HUES64 (cell line): ENCODE results near the gene CFDP1.
A peak's percentile ranks its signal among the peaks of the same experiment; 100 is the strongest.

Experiments used
- H3K27ac ChIP-seq: 2 replicates; pipeline ENCODE4 v1.7.0; 2013; ENCODE audit warnings: low read depth, low read length, inconsistent platforms
- H3K27me3 ChIP-seq: 2 replicates; pipeline ENCODE4 v1.6.1; 2013; ENCODE audit warnings: mild to moderate bottlenecking, low read length; ENCODE audit not compliant: insufficient read depth
- H3K36me3 ChIP-seq: 2 replicates; pipeline ENCODE4 v1.6.1; 2013; ENCODE audit warnings: mild to moderate bottlenecking, low read length; ENCODE audit not compliant: insufficient read depth
- H3K4me1 ChIP-seq: 2 replicates; pipeline ENCODE4 v1.6.1; 2013; ENCODE audit warnings: mild to moderate bottlenecking, low read length, moderate library complexity; ENCODE audit not compliant: insufficient read depth
- H3K4me3 ChIP-seq: 2 replicates; pipeline ENCODE4 v1.5.1; 2013; ENCODE audit warnings: mild to moderate bottlenecking, low read length, moderate library complexity
- H3K9ac ChIP-seq: 2 replicates; pipeline ENCODE4 v1.6.1; 2013; ENCODE audit warnings: mild to moderate bottlenecking, low read depth, low read length
- H3K9me3 ChIP-seq: 2 replicates; pipeline ENCODE4 v1.6.1; 2013; ENCODE audit warnings: low read depth, low read length; ENCODE audit not compliant: insufficient read depth
- WGBS: fragments of 150-250, 120-280 bp; methylation state at CpG from one replicate; pipeline ENCODE4 v1.1.7; 2013; ENCODE audit warnings: missing lambda C conversion rate; 5-methylcytosine and 5-hydroxymethylcytosine counted together

Gene CFDP1

GRCh38 chr16:75252049-75252864 is 181.0 kb downstream of the CFDP1 start:
- 50% methylated on average over 24 of the region's 24 CpGs for WGBS
- H3K9me3 ChIP-seq: no peaks in the 10 kb centered on the region
- peak overlapping the region; percentile 46 for H3K4me3 ChIP-seq
- peaks cover 3% of the 10 kb centered on the region; the same call in 1 of the 2 replicates for H3K36me3 ChIP-seq
- H3K27me3 ChIP-seq: no peaks in the 10 kb centered on the region
- H3K4me1 ChIP-seq: peaks cover 67% of the 10 kb centered on the region
- peak overlapping the region; percentile 71 for H3K9ac ChIP-seq
- H3K27ac ChIP-seq: peak overlapping the region; percentile 99

- H3K36me3 ChIP-seq: peaks cover 3% of the 10 kb centered on the region; the same call in 1 of the 2 replicates
- peak within 1 kb of the TSS; percentile 80 for H3K4me3 ChIP-seq
- H3K9ac ChIP-seq: peak within 1 kb of the TSS; percentile 85
- no peaks in the 10 kb centered on the region for H3K27me3 ChIP-seq
- H3K4me1 ChIP-seq: peaks cover 63% of the 10 kb centered on the region
- peak within 1 kb of the TSS; percentile 99 for H3K27ac ChIP-seq
- no peaks in the 10 kb centered on the region for H3K9me3 ChIP-seq
- under 1% methylated on average over 81 of the region's 84 CpGs for WGBS
These were observed 181.8 kb downstream of the CFDP1 start, which contains the start of gene BCAR1 for GRCh38 chr16:75251280-75252048. Gene BCAR1 (minus strand): TSS chr16:75251624. CDS start chr16:75251482, 142 bp downstream.

GRCh38 chr16:75250809-75251279 is 182.5 kb downstream of the CFDP1 start:
- peak overlapping the region; percentile 85 for H3K27ac ChIP-seq
- peaks cover 3% of the 10 kb centered on the region; the same call in 1 of the 2 replicates for H3K36me3 ChIP-seq
- under 1% methylated on average over 59 of the region's 59 CpGs for WGBS
- H3K9me3 ChIP-seq: no peaks in the 10 kb centered on the region
- H3K4me1 ChIP-seq: peaks cover 63% of the 10 kb centered on the region
- H3K4me3 ChIP-seq: peak overlapping the region; percentile 80
- peak overlapping the region; percentile 85 for H3K9ac ChIP-seq
- no peaks in the 10 kb centered on the region for H3K27me3 ChIP-seq

GRCh38 chr16:75250089-75250808 is 183.1 kb downstream of the CFDP1 start:
- H3K9ac ChIP-seq: peak overlapping the region; percentile 85
- 15% methylated on average over 29 of the region's 29 CpGs for WGBS
- H3K27ac ChIP-seq: peak overlapping the region; percentile 85
- H3K4me3 ChIP-seq: peak overlapping the region; percentile 80
- H3K36me3 ChIP-seq: peaks cover 3% of the 10 kb centered on the region; the same call in 1 of the 2 replicates
- H3K4me1 ChIP-seq: peaks cover 67% of the 10 kb centered on the region
- no peaks in the 10 kb centered on the region for H3K9me3 ChIP-seq
- no peaks in the 10 kb centered on the region for H3K27me3 ChIP-seq

- WGBS: 68% methylated on average over 5 of the region's 5 CpGs
- H3K27me3 ChIP-seq: no peaks in the 10 kb centered on the region
- no peaks in the 10 kb centered on the region for H3K9me3 ChIP-seq
- H3K4me1 ChIP-seq: peaks cover 67% of the 10 kb centered on the region
- peaks cover 3% of the 10 kb centered on the region; the same call in 1 of the 2 replicates for H3K36me3 ChIP-seq
- H3K27ac ChIP-seq: peak overlapping the region; percentile 43; the same call in 1 of the 2 replicates
- peak overlapping the region; percentile 80 for H3K4me3 ChIP-seq
- H3K9ac ChIP-seq: no peak overlapping the region
These were observed 183.9 kb downstream of the CFDP1 start for GRCh38 chr16:75249441-75249840.

GRCh38 chr16:75248536-75249380 is 184.5 kb downstream of the CFDP1 start:
- H3K9ac ChIP-seq: no peak overlapping the region
- H3K27ac ChIP-seq: peak overlapping the region; percentile 43
- H3K36me3 ChIP-seq: peaks cover 3% of the 10 kb centered on the region; the same call in 1 of the 2 replicates
- whole genome bisulfite sequencing: 88% methylated on average over 17 of the region's 17 CpGs
- peak overlapping the region; percentile 80; the same call in 1 of the 2 replicates for H3K4me3 ChIP-seq
- H3K4me1 ChIP-seq: peaks cover 66% of the 10 kb centered on the region
- no peaks in the 10 kb centered on the region for H3K9me3 ChIP-seq
- no peaks in the 10 kb centered on the region for H3K27me3 ChIP-seq

GRCh38 chr16:75248142-75248535 is 185.2 kb downstream of the CFDP1 start:
- peaks cover 3% of the 10 kb centered on the region for H3K36me3 ChIP-seq
- H3K27ac ChIP-seq: peak overlapping the region; percentile 43; the same call in 1 of the 2 replicates
- no peak overlapping the region for H3K9ac ChIP-seq
- 87% methylated on average over 13 of the region's 13 CpGs for WGBS
- no peak overlapping the region for H3K4me3 ChIP-seq
- peaks cover 61% of the 10 kb centered on the region for H3K4me1 ChIP-seq
- H3K27me3 ChIP-seq: no peaks in the 10 kb centered on the region
- H3K9me3 ChIP-seq: no peaks in the 10 kb centered on the region

- 89% methylated on average over 13 of the region's 13 CpGs for WGBS
- Histone ChIP-seq H3K4me3 (no peak overlapping the region), H3K36me3 (peaks cover 11% of the 10 kb centered on the region), H3K9ac (peak overlapping the region; percentile 9; the same call in 1 of the 2 replicates), H3K27ac (peak overlapping the region; percentile 76), H3K4me1 (peaks cover 52% of the 10 kb centered on the region), H3K27me3 (no peaks in the 10 kb centered on the region), H3K9me3 (no peaks in the 10 kb centered on the region)
These were observed 186.1 kb downstream of the CFDP1 start for GRCh38 chr16:75247249-75247648.

- H3K9ac ChIP-seq: peak overlapping the region; percentile 76; the same call in 1 of the 2 replicates
- H3K4me3 ChIP-seq: no peak overlapping the region
- no peaks in the 10 kb centered on the region for H3K27me3 ChIP-seq
- H3K27ac ChIP-seq: peak overlapping the region; percentile 76
- H3K36me3 ChIP-seq: peaks cover 17% of the 10 kb centered on the region
- no peaks in the 10 kb centered on the region for H3K9me3 ChIP-seq
- peaks cover 47% of the 10 kb centered on the region for H3K4me1 ChIP-seq
- 89% methylated on average over 12 of the region's 12 CpGs for WGBS
These were observed 186.6 kb downstream of the CFDP1 start for GRCh38 chr16:75246504-75247205.
